Astrocyte (in vitro differentiated cells and primary cell): Measurements from ENCODE around the gene RSPH1. TPM values are rescaled to one million over a fixed set of nuclear protein-coding genes. Genes with fewer than 3 reads are reported as not detected.

Experiments
- DNase-seq: peaks from one replicate; pipeline ENCODE4 v3.0.0-alpha.2; 2010; ENCODE audit warnings: low read depth
- FAIRE-seq: peaks from 2 replicates; lab custom pipeline; 2011; peaks lifted over from hg19 to GRCh38; lab: Jason Lieb, UNC
- H2AFZ ChIP-seq: 2 replicates; pipeline ENCODE4 v1.6.0; 2012; ENCODE audit warnings: low read depth, low read length, inconsistent platforms
- H3K27ac ChIP-seq: 2 replicates; pipeline ENCODE4 v1.5.1; 2011; ENCODE audit warnings: low read depth, low read length, inconsistent platforms
- H3K27me3 ChIP-seq: 2 replicates; pipeline ENCODE4 v1.6.0; 2011; ENCODE audit warnings: low read length, inconsistent platforms; ENCODE audit not compliant: insufficient read depth
- H3K36me3 ChIP-seq: 2 replicates; pipeline ENCODE4 v1.5.1; 2011; ENCODE audit warnings: low read length, inconsistent platforms; ENCODE audit not compliant: insufficient read depth
- H3K4me1 ChIP-seq: 2 replicates; pipeline ENCODE4 v1.5.1; 2011; ENCODE audit warnings: low read length, inconsistent platforms; ENCODE audit not compliant: insufficient read depth
- H3K4me2 ChIP-seq: 2 replicates; pipeline ENCODE4 v1.6.0; 2012; ENCODE audit warnings: low read length, inconsistent platforms
- H3K4me3 ChIP-seq: 2 replicates; pipeline ENCODE4 v1.5.1; 2011; ENCODE audit warnings: low read depth, mild to moderate bottlenecking, low read length, inconsistent platforms; ENCODE audit not compliant: insufficient read depth
- H3K79me2 ChIP-seq: 2 replicates; pipeline ENCODE4 v1.6.0; 2012; ENCODE audit warnings: mild to moderate bottlenecking, low read length, inconsistent platforms; ENCODE audit not compliant: insufficient read depth
- H3K9ac ChIP-seq: 2 replicates; pipeline ENCODE4 v1.6.0; 2012; ENCODE audit warnings: mild to moderate bottlenecking, low read length, inconsistent platforms
- H3K9me3 ChIP-seq: 2 replicates; pipeline ENCODE4 v1.5.1; 2012; ENCODE audit warnings: low read depth, mild to moderate bottlenecking, low read length, inconsistent platforms; ENCODE audit not compliant: insufficient read depth
- H4K20me1 ChIP-seq: 2 replicates; pipeline ENCODE4 v1.6.0; 2012; ENCODE audit warnings: low read length, inconsistent platforms; ENCODE audit not compliant: insufficient read depth
- H3K27ac Mint-ChIP-seq: one replicate; pipeline ENCODE4 v1.8.0; 2021; ENCODE audit warnings: mild to moderate bottlenecking, mixed read lengths; ENCODE audit not compliant: unreplicated experiment
- H3K27me3 Mint-ChIP-seq: one replicate; pipeline ENCODE4 v1.8.0; 2021; ENCODE audit warnings: low read depth, mixed read lengths; ENCODE audit not compliant: unreplicated experiment
- H3K36me3 Mint-ChIP-seq: one replicate; pipeline ENCODE4 v1.8.0; 2021; ENCODE audit warnings: low read depth, mixed read lengths; ENCODE audit not compliant: unreplicated experiment
- H3K4me1 Mint-ChIP-seq: one replicate; pipeline ENCODE4 v1.8.0; 2021; ENCODE audit warnings: low read depth, mixed read lengths; ENCODE audit not compliant: unreplicated experiment
- H3K4me3 Mint-ChIP-seq: one replicate; pipeline ENCODE4 v1.8.0; 2021; ENCODE audit warnings: mild to moderate bottlenecking, moderate library complexity, mixed read lengths; ENCODE audit not compliant: unreplicated experiment
- H3K9me3 Mint-ChIP-seq: one replicate; pipeline ENCODE4 v1.8.0; 2021; ENCODE audit warnings: mild to moderate bottlenecking, mixed read lengths; ENCODE audit not compliant: unreplicated experiment
- EZH2 ChIP-seq: IDR thresholded peaks from 2 replicates; pipeline ENCODE4 v1.6.1; 2012; ENCODE audit warnings: mild to moderate bottlenecking, low read length, inconsistent platforms; ENCODE audit not compliant: insufficient read depth
- total RNA-seq: library from RNA; stranded (reverse); gene quantifications from 2 replicates; pipeline ENCODE4 v1.2.1, GENCODE V29; 2021
- TF ChIP-seq, protein P1 (sequence below): IDR thresholded peaks from 2 replicates; pipeline ENCODE4 v1.5.1; 2011; ENCODE audit warnings: low read depth, mild to moderate bottlenecking, inconsistent platforms, low read length, moderate library complexity; ENCODE audit not compliant: insufficient read depth

RSPH1 gene
- total RNA-seq, 1 donor from 2014 or later, result 0.43 TPM

DNA sequence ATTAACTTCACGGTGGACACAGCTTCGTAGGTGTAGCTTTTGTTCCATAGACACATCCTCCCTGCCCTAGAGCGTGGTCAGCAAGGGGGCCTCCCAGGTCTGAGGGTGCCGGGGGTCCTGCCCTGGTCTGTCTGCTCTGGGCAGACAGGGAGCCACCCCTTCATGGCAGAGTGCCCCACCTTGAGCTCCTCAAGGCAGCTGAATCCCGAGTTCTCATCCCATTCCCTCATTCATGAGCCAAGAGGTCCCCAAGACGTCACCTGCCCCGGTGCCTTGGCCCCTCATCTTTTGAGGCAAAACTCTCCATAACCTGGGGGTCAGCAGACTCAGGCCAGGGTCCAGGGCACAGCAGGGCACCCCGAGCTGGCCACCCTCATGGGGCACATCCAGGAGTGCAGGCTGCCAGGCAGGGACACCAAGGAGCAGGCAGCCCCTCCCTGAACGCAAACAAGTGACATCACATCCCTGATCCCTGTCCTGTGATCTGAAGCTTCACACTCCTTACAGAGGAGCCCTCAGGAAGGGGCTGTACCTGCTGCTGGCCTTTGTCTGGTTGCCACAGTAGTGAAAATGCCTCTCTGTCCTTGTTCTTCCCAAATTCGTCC is 69.0 kb downstream of the RSPH1 start:
- FAIRE-seq (no peak), DNase-seq (no peak)
- TF ChIP-seq, protein P1, sequence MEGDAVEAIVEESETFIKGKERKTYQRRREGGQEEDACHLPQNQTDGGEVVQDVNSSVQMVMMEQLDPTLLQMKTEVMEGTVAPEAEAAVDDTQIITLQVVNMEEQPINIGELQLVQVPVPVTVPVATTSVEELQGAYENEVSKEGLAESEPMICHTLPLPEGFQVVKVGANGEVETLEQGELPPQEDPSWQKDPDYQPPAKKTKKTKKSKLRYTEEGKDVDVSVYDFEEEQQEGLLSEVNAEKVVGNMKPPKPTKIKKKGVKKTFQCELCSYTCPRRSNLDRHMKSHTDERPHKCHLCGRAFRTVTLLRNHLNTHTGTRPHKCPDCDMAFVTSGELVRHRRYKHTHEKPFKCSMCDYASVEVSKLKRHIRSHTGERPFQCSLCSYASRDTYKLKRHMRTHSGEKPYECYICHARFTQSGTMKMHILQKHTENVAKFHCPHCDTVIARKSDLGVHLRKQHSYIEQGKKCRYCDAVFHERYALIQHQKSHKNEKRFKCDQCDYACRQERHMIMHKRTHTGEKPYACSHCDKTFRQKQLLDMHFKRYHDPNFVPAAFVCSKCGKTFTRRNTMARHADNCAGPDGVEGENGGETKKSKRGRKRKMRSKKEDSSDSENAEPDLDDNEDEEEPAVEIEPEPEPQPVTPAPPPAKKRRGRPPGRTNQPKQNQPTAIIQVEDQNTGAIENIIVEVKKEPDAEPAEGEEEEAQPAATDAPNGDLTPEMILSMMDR, result no peak
- TF ChIP-seq EZH2, result no peak
- Mint-ChIP-seq H3K4me1 (no peaks in the 10 kb centered on the region), H3K27ac (no peak overlapping the region), H3K9me3 (peaks cover 7% of the 10 kb centered on the region), H3K27me3 (peaks cover 57% of the 10 kb centered on the region), H3K36me3 (no peaks in the 10 kb centered on the region), H3K4me3 (no peak overlapping the region)
- H3K4me2 ChIP-seq, result no peak overlapping the region
- peaks cover 4% of the 10 kb centered on the region for H3K9me3 ChIP-seq
- no peaks in the 10 kb centered on the region for H4K20me1 ChIP-seq
- H3K9ac ChIP-seq, result no peak overlapping the region
- no peaks in the 10 kb centered on the region for H3K4me1 ChIP-seq
- peaks cover 8% of the 10 kb centered on the region for H3K27me3 ChIP-seq
- no peaks in the 10 kb centered on the region for H3K36me3 ChIP-seq
- H3K79me2 ChIP-seq, result no peaks in the 10 kb centered on the region
- H3K27ac ChIP-seq, result no peak overlapping the region
- H3K4me3 ChIP-seq, result no peak overlapping the region
- no peak overlapping the region for H2AFZ ChIP-seq

DNA sequence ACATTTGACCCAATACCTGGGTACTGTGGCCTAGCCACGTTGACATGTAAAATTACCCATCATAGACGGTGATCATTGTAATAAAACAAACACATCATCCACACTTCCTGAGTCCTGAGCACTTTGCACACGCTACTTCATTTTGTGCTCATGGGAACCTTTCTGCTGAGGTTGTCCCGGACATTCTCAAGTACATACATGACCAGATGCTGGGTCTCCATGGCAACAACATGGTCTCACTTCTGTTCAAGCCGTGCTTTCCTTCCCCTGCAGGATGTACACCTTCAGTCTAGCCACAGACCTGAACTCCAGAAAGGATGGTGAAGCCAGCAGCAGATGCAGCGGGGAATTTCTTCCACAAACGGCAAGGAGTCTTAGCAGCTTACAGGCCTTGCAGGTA is 69.6 kb downstream of the RSPH1 start:
- FAIRE-seq (no peak), DNase-seq (no peak)
- no peaks in the 10 kb centered on the region for H3K4me1 ChIP-seq
- H3K27ac ChIP-seq, result no peak overlapping the region
- H3K27me3 Mint-ChIP-seq, result peaks cover 58% of the 10 kb centered on the region
- no peaks in the 10 kb centered on the region for H4K20me1 ChIP-seq
- no peaks in the 10 kb centered on the region for H3K4me1 Mint-ChIP-seq
- H3K9ac ChIP-seq, result no peak overlapping the region
- no peak overlapping the region for H3K4me2 ChIP-seq
- no peak overlapping the region for H2AFZ ChIP-seq
- peaks cover 8% of the 10 kb centered on the region for H3K9me3 Mint-ChIP-seq
- H3K79me2 ChIP-seq, result no peaks in the 10 kb centered on the region
- no peak overlapping the region for H3K27ac Mint-ChIP-seq
- no peak overlapping the region for H3K4me3 ChIP-seq
- no peak for TF ChIP-seq EZH2
- TF ChIP-seq, protein P1, result no peak
- no peak overlapping the region for H3K4me3 Mint-ChIP-seq
- peaks cover 2% of the 10 kb centered on the region for H3K9me3 ChIP-seq
- H3K36me3 ChIP-seq, result no peaks in the 10 kb centered on the region
- peaks cover 11% of the 10 kb centered on the region for H3K27me3 ChIP-seq
- H3K36me3 Mint-ChIP-seq, result no peaks in the 10 kb centered on the region

DNA sequence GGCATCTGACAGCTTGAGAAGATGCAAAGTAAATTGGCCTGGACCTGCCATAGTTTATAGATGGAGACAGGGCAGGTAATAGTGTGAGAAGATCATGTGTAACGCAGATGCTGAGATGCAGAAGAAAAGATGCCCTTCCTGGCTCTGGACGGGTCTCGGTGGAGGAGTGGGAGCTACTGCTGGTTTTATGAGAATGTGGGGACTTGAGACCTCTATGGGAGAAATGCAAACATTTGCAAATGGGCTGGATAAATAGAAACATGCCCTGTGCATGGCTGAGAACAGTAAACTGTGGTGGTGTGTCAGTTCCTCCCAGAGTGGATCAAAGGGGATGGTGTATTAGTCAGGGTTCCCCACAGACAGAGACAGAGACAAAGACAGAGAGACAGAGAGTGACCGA is 70.4 kb downstream of the RSPH1 start:
- no peak overlapping the region for H3K27ac Mint-ChIP-seq
- no peaks in the 10 kb centered on the region for H3K79me2 ChIP-seq
- H4K20me1 ChIP-seq, result no peaks in the 10 kb centered on the region
- no peaks in the 10 kb centered on the region for H3K9me3 ChIP-seq
- peaks cover 62% of the 10 kb centered on the region for H3K27me3 Mint-ChIP-seq
- H2AFZ ChIP-seq, result no peak overlapping the region
- H3K36me3 Mint-ChIP-seq, result no peaks in the 10 kb centered on the region
- FAIRE-seq (no peak), DNase-seq (no peak)
- H3K4me1 Mint-ChIP-seq, result no peaks in the 10 kb centered on the region
- no peak overlapping the region for H3K27ac ChIP-seq
- no peak overlapping the region for H3K4me2 ChIP-seq
- no peak overlapping the region for H3K4me3 ChIP-seq
- H3K4me3 Mint-ChIP-seq, result no peak overlapping the region
- no peaks in the 10 kb centered on the region for H3K36me3 ChIP-seq
- peaks cover 11% of the 10 kb centered on the region for H3K27me3 ChIP-seq
- peaks cover 15% of the 10 kb centered on the region for H3K9me3 Mint-ChIP-seq
- no peak overlapping the region for H3K9ac ChIP-seq
- TF ChIP-seq, protein P1, result no peak
- H3K4me1 ChIP-seq, result no peaks in the 10 kb centered on the region
